GM12801 (cell line): ENCODE measurements around the gene COA3.

Experiments
- TF ChIP-seq, protein P1 (sequence below): IDR thresholded peaks from one replicate; pipeline ENCODE4 v1.5.1; 2011; ENCODE audit warnings: control low read depth; ENCODE audit not compliant: insufficient read length; ENCODE audit errors: extremely low read depth

COA3 gene

DNA sequence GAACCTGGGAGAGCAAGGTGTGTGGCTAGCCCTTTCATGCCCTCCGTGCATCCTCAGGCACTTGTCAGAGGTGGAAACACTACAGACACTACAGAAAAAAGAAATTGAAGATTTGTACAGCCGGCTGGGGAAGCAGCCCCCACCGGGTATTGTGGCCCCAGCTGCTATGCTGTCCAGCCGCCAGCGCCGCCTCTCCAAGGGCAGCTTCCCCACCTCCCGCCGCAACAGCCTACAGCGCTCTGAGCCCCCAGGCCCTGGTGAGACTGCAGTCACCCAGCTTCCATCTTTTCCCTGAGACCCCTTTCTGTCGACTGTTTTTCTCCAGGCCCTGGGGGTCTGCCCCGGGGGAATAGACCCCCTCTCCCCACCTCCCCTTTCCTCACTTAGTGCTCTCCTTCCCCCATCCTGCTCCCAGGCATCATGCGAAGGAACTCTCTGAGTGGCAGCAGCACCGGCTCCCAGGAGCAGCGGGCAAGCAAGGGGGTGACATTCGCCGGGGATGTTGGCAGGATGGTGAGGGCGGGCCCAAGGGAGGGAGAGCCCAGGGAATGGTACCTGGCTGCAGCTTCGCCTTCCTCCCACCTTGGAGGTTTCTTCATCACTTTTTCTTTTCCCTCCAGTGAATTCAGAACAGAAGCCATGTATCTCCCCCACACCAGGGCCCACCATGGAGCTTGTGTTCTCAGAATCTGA is 2.3 kb downstream of the COA3 start:
- TF ChIP-seq, protein P1, sequence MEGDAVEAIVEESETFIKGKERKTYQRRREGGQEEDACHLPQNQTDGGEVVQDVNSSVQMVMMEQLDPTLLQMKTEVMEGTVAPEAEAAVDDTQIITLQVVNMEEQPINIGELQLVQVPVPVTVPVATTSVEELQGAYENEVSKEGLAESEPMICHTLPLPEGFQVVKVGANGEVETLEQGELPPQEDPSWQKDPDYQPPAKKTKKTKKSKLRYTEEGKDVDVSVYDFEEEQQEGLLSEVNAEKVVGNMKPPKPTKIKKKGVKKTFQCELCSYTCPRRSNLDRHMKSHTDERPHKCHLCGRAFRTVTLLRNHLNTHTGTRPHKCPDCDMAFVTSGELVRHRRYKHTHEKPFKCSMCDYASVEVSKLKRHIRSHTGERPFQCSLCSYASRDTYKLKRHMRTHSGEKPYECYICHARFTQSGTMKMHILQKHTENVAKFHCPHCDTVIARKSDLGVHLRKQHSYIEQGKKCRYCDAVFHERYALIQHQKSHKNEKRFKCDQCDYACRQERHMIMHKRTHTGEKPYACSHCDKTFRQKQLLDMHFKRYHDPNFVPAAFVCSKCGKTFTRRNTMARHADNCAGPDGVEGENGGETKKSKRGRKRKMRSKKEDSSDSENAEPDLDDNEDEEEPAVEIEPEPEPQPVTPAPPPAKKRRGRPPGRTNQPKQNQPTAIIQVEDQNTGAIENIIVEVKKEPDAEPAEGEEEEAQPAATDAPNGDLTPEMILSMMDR = no peak

DNA sequence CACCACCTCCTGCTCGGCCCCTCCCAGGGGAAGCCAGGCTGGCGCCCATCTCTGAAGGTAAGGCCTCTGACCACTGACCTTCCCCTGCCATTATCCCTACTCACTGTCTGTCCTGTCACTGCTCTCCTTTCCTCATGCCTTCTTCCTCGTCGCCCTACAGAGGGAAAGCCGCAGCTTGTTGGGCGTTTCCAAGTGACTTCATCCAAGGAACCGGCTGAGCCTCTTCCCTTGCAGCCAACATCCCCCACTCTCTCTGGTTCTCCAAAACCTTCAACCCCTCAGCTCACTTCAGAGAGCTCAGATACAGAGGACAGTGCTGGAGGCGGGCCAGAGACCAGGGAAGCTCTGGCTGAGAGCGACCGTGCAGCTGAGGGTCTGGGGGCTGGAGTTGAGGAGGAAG is 3.0 kb downstream of the COA3 start:
- TF ChIP-seq, protein P1 = no peak

DNA sequence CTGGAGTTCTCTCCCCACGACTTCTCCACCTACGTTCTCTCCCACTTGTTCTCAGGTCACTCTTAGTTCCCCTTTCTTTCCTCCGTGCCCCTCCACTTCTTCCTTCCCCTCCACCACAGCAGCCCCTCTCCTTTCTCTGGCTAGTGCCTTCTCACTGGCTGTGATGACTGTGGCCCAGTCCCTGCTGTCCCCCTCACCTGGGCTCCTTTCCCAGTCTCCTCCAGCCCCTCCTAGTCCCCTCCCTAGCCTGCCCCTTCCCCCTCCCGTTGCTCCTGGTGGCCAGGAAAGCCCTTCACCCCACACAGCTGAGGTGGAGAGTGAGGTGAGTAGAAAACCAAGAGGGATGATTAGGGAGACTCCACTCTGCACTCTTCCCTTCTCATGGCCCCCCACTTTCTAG is 3.4 kb downstream of the COA3 start:
- TF ChIP-seq, protein P1 = no peak

DNA sequence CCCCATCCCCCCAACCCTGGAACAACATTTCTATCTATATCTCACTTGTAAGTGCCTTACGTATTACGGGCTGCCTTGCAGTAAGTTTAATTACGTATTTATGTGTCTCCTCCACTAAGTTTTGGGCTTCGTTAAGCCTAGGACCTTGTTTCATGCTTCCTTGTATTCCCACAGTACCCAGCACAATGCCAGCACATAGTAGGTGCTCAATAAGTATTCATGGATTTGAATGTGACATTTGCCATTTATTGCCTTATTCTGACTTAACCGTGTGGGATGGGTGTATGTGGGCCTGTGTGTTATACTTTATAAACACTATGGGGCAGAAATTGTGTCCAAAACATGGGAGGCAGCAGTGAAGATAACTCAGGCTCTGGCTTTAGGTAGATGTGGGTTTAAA is 6.0 kb downstream of the COA3 start:
- TF ChIP-seq, protein P1 = no peak

DNA sequence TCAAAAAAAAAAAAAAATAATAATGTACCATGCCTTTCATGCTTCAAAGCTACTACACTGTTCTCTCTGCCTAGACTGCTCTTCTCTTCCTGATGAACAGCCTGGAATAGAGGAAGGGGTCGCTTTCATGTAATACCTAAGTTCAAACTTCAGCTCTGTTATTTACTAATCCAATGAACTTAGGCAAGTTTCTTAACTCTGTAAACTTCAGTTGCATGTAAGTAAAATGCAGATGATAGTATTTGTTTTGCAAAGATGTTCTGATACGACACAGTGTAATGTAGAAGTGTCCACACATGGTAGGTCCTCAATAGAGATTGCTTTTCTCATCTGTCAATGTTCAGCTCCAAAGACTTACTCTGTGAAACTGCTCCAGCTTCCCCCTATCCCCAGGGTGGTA is 6.6 kb downstream of the COA3 start:
- TF ChIP-seq, protein P1 = no peak

DNA sequence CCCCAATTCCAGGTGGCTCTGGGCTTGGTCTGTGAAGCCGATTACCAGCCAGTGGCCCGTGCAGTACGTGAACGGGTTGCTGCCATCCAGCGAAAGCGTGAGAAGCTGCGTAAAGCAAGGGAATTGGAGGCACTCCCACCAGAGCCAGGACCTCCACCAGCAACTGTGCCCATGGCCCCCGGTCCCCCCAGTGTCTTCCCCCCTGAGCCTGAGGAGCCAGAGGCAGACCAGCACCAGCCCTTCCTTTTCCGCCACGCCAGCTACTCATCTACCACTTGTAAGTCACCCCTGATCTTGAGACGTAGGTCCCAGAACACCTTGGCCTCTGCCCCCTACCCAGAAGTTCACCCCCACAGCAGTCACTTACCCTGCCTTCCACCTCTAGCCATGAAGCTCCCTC is 11.2 kb downstream of the COA3 start:
- TF ChIP-seq, protein P1 = no peak

DNA sequence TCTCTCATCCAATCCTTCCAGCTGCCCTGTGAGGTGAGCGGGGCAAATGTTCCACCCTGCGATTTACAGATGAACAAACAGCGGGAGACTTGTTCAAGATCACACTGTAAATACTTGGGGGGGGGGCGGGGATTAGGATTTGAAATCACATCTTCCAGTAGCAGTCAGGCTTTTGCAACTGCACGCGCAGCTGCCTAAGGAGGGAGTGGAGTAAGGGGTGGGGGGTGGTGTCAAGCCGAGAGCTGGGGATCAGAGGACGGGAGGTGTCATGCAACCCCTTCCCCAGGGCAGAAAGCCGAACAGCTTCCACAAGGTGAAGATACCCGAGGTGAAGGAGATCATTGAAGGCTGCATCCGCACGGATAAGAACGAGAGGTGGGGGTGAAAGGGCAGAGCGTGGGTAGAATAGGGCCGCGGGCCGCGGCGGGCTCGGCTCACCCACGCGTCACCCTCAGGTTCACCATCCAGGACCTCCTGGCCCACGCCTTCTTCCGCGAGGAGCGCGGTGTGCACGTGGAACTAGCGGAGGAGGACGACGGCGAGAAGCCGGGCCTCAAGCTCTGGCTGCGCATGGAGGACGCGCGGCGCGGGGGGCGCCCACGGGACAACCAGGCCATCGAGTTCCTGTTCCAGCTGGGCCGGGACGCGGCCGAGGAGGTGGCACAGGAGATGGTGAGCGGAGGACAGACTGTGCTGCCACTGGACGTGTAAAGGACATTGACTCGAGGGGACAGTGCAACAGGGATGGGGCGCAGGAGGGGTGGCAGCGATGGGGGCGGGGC is 13.5 kb downstream of the COA3 start:
- TF ChIP-seq, protein P1 = no peak
